Measurements from ENCODE around the gene IGF1R.

IGF1R gene

DNA sequence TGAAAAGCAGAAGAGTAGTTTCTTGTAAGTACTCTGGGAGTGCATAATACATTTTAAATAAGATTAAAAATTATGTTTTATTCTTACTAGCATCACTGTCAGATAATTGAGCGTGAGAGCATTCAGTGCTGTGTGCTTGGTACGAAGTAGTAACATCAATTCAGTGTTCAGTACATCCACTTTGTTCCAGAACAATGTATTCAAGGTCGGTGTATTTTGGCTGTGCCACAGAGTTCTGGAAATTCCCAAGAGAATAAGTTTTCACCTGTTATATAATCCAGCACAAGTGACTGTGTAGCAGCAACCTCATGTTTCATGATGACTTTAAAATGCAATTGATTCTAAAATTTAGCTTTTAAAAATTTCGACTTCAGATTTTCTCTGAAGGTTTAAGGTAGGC lies 130.6 kb downstream of the IGF1R start:
- no peak for DNase-seq

DNA sequence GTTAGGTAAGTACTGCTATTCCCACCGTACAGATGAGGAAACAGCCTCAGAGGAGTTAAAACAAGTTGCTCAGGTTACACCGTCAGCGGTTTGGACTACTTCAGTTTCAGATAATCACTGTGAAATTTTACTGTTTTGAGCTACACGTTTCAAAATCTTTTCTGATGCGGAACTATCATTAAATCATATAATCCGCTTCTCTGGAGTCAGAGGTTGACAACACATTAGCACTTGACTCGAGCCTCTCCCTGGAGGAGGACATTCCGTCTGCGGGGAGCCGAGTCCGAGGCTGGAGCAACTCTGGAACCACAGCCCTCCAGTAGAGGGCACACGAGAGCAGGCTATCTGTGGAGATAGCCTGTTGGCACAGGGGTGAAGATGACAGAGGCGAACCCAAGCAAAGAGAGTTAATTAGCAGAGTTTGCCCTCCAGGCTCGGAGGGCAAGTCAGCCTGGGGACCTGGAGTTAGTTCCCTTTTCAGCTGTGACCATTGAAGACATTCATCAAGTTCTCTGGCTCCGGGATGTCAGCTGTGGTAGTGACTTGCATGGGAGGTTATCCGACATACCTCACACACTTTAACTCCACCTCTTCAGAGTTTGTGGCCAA lies 131.2 kb downstream of the IGF1R start:
- peak; percentile 34 to 61 (median 58) for DNase-seq

DNA sequence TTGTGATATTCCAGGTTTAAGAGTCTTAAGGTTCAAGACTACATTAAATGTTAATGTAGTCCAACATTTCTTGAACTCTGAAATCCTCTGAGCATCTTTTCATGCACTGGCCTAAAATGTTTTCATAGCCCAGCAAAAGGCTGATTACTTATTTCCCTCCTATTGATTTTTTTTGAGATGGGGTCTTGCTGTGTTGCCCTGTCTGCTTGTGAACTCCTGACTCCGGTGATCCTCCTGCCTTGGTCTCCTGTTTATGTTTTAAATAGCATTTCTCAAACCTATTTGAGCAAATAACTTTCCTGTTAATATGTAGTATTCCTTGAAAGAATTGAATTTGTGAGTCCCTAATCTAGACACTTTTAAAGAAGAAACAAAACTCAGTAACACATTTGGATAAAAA lies 133.5 kb downstream of the IGF1R start:
- DNase-seq: no peak

DNA sequence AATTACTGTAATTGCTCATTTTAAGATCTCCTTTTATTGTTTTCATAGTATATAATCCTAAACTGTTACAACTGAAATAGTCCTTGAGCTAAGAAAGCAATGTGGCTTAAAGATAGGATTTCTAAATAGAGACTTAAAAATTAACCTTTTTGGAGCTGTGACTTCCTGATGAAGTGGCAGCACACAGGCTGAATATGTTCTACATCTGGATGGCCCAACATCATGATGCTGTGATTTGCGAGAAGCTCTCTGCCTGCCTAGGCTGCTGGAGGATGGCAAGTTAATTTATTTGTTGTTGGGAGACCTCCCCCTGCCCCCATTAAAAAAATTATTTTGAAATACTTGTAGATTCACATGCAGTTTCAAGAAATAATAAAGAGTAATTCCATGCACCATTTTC lies 134.5 kb downstream of the IGF1R start:
- no peak for DNase-seq

DNA sequence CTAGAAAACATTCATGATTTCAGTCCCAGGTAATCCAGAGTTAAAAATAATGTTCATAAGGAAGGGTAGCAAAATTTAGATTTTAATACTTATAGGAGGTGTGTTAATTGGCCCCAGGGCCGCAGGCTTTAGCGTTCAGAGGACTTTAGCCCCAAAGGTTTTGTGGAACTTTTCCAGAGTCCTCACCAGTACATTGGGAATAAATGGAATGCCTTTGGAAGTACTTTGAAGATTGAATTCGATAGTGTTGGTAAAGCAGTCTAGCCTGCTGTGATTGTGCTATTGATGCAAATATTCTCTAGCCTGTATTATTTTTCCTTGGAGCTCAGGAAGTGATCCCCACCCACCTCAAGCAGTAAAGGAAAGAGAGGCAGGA lies 137.1 kb downstream of the IGF1R start:
- DNase-seq: no peak

DNA sequence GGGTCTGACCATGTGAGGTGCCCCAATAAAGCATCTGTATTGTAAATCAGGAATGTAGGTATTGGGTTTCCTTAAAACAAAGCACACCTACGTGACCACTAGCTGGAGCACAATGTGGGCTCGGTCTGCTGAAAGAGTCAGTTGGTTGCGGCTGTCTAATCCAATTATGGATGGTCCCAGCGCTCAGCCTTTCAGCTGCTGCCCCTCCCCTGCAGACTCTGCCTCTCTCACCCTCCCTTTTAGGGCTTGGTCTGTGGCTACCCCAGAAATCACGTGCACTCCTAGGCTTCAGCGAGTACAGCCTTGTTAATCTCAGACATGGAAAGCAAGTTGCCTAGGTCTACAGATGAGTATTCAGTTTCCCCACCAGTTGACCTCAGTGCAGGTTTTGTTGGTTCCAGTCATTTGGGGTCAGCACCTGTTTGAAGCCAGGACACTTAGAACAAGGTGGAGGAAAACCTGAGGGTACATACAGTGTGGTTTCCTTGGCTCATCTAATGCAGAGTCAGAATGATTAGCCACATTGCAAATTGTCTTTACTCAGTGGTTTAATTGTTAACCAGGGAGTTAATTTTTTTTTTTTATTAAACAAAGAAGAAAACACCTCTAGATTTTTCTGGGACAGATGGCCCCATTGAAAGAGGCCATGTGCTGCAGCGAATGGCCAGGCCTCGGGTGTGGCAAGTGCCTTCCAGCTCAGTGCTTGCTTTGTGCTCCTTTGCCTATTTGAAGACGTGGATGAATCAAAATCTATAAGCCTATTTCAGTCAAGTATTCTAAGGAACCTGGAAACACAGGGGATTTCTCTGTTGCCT lies 137.7 kb downstream of the IGF1R start:
- DNase-seq: no peak

DNA sequence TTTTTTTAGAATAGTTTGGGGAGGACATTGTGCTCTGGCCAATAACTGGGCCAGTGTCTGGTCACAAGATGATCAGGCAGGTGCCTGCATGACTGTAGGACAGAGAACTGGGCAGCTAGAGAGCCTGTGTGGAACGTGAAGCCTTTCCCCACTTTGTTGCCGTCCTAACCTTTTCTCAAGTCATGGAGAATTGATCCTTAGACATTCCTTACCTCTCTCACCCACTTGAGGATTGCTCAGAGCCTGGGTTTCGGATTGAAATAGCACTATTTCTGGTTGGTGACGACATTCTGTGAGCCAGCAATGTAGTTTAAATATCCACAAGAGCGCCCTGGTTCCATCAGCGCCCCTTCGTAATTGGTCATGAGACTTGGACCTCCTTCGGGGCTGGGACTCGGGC lies 138.4 kb downstream of the IGF1R start:
- no peak for DNase-seq

DNA sequence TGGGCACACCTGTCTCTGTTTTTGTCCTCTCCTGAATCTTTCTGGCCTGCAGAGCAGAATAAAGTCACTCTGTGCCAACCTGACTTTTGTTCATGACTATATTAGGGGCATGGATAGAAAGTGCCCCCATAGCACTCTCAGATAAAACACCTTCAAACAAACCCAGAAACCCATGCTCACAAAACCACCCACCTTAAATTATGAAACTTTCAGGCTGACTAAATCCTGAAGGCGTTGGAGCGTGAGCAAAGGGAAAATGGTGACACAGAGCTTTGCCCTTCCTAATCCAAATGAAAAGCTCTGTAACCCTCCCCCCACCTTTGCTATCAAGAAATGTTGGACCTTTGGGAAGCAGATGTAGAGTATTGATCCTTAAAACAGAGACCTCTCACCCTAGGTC lies 138.9 kb downstream of the IGF1R start:
- no peak for DNase-seq

DNA sequence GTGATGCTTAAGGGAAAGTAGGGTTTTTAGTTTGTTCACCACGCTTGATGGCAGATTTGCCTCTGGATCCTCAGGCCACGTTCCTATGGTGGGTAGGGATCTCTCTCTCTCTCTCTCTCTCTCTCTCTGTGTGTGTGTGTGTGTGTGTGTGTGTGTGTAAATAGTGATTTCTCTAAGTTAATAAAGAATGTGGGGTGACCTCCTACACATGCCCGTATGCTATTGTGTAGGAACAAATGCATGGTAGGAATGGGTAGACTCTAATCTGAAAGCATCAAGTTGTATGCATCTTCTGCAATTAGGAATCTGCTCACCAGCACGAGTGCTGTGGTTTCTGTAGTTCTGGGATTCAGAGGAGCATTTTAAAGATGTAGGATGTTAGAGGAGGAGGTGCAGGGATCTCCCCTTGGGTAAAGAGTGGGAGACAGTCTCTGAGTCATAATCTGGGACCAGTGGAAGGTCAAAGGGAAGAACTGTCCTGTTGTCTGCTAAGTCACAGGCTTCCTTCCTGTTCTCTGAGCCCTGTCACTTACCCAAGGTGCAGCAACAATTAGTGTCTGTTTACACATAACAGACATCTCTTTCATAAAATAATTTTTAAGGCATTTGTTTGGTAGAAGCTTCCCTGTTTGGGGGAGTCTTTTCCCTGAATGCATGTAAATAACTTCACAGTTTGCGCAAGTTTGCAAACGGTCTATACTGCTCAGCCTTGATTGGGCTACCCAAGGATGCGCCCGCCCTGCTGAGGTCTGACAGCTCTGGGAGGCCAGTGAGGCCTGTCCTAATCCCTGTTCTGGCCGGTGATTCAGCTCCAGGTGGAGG lies 139.8 kb downstream of the IGF1R start:
- no peak for DNase-seq

DNA sequence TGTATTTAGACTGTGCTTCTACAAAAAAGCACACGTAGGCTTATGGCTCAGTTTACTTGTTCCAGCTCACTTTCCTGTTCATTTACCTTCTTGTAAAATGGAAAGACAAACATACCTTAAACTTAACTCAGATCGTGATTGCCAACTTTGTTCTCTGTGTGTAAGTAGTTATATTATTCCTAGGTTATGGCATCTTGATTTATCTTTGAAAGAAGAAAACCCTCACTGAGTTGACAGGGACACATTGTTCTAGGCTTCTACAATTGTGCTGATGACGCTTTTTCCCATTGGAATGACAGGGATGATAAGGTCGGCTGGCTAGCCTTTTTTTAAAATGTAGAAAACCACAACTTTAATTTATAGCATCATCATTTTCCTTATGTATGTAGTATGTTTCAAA lies 140.7 kb downstream of the IGF1R start:
- DNase-seq: no peak

DNA sequence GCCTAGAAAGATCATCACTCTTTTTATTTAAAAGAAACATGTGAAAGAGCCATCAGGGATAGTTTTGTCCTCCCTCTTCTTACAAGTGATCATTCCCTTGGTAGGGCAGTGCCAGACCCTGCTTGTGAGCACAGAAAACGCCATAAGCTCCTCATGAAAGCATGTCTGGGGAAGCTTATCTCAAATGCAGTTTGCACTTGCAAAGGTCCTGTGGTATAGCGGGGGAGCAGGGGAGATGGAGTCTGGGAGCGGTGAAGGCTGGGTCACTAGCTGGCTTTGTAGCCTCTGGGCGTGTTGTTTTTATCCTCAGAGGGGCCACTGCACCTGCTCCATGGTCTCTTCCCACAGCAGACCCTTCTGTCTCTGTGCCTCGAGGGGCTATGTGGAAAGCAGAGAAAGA lies 141.9 kb downstream of the IGF1R start:
- DNase-seq: no peak

DNA sequence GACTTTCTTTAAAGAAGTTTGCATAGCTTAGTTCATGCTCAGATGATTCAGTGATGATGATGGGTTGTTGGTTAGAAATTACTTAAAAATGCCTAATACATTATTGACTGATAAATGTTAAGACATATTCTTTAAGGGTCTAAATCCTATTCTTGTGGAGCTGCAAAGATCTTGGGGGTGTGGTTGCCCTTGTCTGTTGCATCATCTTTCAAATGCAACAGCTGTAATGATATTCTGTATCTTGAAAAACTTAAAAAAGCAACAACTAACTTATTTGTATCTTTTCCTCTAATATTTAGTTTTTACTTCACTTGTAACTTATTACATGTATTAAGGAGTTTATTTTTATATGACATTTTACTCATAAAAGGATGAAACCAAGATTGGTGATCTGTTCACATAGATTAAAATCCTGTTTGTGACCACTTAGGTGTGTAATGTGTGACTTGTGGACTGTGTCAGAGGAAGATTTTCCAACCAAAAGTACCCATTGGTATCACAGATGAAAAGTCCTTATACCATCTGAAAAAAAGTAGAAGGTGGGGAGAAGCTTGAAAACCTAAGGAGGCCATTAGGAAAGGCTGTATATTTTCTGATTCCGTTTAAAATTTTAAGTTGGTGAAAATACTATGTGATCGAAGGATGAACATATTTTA lies 142.8 kb downstream of the IGF1R start:
- DNase-seq: no peak

DNA sequence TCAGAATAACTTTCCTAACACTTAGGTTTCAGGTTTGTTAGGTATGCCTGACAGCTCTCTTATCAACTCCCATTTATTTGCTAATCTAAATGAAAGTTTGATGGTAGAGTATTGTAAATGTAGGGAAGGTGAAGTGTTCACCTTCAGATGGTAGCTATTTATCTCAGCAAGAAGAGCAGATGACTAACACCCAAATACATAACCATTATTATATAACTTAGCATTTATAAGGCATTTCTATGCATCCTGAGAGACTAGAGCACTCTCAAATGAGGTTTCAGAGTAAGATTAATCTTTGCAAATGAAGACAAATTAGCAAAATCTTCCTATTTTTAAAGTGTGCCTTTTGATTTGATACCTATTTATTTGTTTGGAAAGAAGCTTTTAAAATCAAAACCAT lies 143.8 kb downstream of the IGF1R start:
- DNase-seq: no peak

DNA sequence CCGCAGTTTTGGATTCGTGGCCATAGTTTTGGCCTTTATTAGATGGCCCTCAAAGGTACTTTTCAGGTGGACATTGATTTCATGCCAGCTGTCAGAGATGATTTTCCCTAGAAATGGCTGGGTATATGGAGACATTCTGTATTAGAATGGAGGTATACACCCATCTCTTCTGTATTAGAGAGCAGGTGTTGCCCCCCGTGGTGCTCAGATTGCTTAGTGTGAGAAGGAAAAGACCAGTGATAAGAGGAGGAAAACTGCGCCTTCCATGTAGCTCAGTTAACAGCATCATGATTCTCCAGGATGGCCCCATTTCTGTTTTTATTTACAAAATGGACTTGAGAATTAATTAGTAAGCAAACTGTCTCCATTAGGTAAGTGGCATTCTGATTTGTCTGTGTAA lies 145.9 kb downstream of the IGF1R start:
- DNase-seq: no peak

DNA sequence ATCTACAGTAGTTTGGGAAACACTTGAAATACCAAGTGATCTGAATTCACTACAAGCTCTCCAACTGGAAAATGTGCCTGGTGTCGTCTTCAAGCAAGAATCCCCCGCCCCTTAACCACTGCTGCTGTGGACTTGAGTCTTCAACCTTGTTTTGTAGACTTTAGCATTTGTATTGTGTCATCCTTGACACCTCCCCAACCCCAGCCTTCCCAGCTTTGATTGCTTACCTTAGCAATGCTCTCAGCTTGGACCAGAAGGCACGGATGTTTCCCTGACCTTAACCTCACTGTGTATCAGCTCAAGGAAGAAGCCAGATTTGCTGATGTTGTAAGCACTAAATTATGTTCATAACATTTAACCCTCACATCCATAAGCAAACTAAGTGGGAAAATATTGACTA lies 146.4 kb downstream of the IGF1R start:
- DNase-seq: no peak

DNA sequence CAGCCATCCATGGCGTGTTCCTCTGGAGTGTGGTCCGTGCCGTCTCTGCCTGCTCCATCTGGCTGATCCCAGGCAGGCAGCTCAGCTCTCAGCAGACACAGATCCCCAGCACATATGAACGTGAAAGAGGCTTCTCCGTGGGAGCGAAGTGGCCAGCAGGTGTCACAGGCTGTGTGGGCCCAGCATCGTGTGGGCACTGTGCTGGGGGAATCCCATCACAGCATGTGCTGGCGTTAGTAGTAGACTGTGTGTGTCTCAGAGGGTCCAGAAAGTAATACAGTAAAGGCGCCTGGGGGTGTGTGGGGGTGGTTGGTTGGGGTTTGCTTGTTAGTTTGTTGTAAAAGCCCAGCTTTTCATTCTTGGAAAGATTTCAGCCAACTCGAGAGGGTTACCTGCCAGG lies 147.6 kb downstream of the IGF1R start:
- DNase-seq: no peak

DNA sequence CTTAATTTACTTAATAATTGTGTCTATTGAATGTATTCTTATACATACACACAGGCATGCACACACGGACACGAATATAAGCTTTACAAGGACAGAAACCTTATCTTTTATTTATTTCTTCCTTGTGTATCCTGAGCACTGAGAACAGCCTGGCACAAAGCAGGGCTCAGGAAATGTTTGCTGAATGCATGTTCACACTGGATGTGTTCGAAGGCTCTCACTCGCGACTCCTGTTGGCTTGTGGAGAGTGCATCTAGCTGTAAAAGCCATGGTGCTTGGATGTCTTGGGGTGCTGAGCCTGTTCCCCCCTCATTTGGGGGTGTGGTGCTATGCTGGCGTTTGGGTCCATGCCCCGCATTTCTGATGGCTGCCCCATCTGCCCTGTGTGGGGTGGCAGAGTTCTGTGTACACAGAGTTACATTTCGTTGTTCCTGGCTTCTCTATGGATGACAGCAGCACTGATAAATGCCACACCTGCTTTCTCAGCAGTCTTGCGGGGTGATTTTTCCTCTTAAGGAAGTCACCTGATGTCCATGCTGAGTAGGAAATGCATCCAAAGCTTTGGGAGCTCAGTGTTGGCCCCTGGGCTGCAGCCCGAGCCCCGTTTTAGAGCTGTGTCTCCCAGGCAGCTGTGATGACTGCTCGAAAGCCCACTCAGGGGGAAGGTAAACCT lies 148.5 kb downstream of the IGF1R start:
- DNase-seq: no peak

DNA sequence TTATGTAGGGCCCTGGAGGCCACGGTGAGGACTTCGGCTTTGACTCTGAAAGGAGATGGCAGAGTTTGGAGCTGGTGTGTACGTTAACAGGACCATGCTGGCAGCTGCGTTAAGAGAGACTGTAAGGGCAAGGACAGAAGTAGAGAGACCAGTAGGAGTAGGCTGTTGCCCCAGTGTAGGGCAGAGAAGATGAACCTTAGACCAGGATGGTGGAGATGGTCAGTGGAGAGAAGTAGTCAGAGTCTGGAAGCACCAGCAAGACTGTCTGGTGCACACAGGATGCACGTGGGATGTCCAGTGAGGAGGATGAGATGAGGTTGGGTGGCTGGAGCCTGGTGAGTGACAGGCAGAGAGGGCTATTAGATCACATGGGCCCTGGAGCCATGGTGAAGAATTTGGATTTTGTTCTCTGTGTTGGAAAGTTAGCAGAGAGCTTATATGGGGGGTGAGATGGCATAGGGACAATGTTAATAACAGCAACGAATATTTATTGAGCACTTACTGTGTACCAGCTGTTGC lies 150.1 kb downstream of the IGF1R start:
- DNase-seq: no peak

DNA sequence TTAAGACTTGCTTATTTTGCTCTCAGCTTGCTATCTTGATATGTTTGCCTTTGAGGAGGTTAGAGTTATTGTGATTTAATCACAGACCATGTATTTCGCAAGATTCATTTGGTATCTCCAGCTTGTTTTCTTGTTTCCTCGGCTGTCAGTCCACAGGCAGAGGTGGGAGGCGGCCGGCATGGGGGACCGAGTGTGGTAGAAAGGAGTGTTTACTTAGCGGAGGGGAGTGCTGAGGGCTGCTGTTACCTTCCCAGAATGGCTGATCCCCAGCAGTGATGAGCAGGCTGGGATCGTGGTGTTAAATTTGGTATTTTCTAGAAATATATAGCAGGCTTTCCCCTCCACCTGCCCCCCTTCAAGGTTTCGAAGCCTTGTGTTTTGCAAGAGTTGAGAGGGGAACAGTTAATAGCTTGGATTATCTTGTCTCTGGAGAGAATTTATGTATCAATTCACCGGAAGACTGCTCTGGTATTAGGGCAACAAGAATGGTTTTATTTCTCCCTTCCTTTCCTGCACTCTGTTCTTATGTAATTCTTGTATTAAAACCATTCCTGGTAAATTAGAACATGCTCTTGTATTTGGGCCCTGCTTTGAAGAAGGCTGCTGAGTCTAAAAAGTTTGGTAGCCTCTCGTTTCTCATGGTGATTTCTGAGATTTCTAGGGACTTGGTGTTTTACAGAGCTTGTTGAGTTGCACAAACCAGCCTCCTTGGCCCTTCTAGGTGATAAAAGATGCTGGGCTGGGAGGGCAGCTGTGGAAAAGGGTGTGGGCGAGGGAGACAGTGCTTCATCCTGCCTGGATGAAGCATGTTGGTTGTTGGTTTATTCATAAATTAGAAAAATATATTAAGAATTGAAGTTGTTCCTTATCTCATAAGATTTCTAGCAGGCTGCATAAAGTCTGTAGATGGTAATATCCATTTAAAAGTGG lies 151.4 kb downstream of the IGF1R start:
- no peak for DNase-seq

DNA sequence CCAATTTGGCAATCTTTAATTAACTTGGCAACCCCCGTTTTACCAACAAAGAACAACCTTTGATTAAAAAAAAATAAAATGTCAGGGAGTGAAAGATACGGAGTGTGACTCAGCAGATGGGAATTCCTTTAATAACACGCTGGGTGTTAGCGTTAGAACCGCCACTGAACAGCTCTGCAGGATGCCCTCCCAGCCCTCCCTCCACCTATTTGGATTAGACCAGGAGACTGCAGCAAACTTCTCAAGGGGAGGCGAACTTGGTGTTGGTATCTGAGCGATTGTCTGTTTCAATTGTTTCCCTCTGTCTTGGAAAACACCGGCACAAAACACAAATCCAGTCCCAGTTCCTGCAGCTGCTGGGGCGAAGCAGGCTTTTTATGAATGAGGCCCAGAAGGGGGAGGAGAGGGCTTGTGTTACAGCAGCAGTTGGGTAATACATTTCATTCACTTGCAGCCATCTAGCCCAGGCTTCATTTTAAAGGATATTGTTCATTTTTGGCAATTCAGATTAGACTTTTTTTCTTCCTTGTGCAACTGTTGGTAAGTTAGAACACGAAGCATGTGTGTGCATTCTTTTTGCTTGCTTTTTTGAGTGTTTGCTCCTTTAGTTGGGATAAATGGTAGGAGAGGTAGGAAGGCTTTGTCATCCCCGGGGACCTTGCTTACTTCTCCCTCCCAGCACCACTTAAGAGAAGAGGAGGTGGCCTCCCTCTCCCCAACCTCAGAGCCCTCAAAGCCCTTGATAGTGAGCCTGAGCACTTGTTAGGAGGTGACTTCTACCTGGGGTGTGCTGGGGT lies 152.3 kb downstream of the IGF1R start:
- no peak for DNase-seq

DNA sequence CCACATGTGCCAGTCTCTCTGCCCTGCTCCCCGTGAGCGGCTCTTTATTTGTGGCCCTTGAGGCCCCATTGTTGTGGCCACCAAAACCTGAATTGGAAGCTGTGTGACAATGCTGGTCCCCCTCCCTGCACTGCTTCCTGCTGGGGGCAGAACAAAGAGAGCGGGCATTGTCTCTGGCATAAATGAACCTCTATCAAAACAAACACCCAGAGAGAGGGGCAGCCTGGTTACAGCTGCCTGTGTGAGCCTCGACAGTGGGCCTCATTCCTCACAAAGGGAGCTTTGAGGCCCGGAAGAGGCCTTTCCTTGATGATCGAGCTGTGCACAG lies 152.9 kb downstream of the IGF1R start:
- no peak for DNase-seq
